Measurements from ENCODE around the gene SH3RF3.

Gene SH3RF3

GRCh38 chr2:109321570-109321969, 192.6 kb downstream of the SH3RF3 start:
- TF ChIP-seq FOXP2 (optimal IDR thresholded peaks at IDR 0.05; ENCODE audit: borderline replicate concordance, extremely low read depth, extremely low read length, insufficient read depth), result no peak

- TF ChIP-seq TAF1 (IDR thresholded peaks at IDR 0.05; ENCODE audit: borderline replicate concordance, insufficient read depth, low read length) (no peak), SIN3A (IDR thresholded peaks at IDR 0.05; ENCODE audit: borderline replicate concordance, insufficient read depth, low read length) (no peak)
Measured at GRCh38 chr2:109322111-109322510, 193.1 kb downstream of the SH3RF3 start.

GRCh38 chr2:109322641-109323040, 193.6 kb downstream of the SH3RF3 start:
- no peak for TF ChIP-seq REST (IDR thresholded peaks at IDR 0.05; ENCODE audit: insufficient read depth in 1 of 2, low read depth in 2 of 2, low read length in 2 of 2)
- TF ChIP-seq FOXP2 (optimal IDR thresholded peaks at IDR 0.05; ENCODE audit: borderline replicate concordance, extremely low read depth, extremely low read length, insufficient read depth), result no peak
- no peak for TF ChIP-seq SIN3A (IDR thresholded peaks at IDR 0.05; ENCODE audit: borderline replicate concordance, insufficient read depth, low read length)
- no peak for TF ChIP-seq POLR2AphosphoS5 (IDR thresholded peaks at IDR 0.05; ENCODE audit: low read depth, low read length)
- no peak for TF ChIP-seq TAF1 (IDR thresholded peaks at IDR 0.05; ENCODE audit: borderline replicate concordance, insufficient read depth, low read length)

- TF ChIP-seq REST (IDR thresholded peaks at IDR 0.05; ENCODE audit: insufficient read depth in 1 of 2, low read depth in 2 of 2, low read length in 2 of 2), result no peak
- no peak for TF ChIP-seq POLR2AphosphoS5 (IDR thresholded peaks at IDR 0.05; ENCODE audit: low read depth, low read length)
- TF ChIP-seq SIN3A (IDR thresholded peaks at IDR 0.05; ENCODE audit: borderline replicate concordance, insufficient read depth, low read length), result no peak
- no peak for TF ChIP-seq TAF1 (IDR thresholded peaks at IDR 0.05; ENCODE audit: borderline replicate concordance, insufficient read depth, low read length)
- TF ChIP-seq FOXP2 (optimal IDR thresholded peaks at IDR 0.05; ENCODE audit: borderline replicate concordance, extremely low read depth, extremely low read length, insufficient read depth), result no peak
Measured at GRCh38 chr2:109324861-109325260, 195.9 kb downstream of the SH3RF3 start.

- TF ChIP-seq FOXP2 (optimal IDR thresholded peaks at IDR 0.05; ENCODE audit: borderline replicate concordance, extremely low read depth, extremely low read length, insufficient read depth) (no peak), POLR2AphosphoS5 (IDR thresholded peaks at IDR 0.05; ENCODE audit: low read depth, low read length) (no peak), REST (IDR thresholded peaks at IDR 0.05; ENCODE audit: insufficient read depth in 1 of 2, low read depth in 2 of 2, low read length in 2 of 2) (no peak), TAF1 (IDR thresholded peaks at IDR 0.05; ENCODE audit: borderline replicate concordance, insufficient read depth, low read length) (no peak), SIN3A (IDR thresholded peaks at IDR 0.05; ENCODE audit: borderline replicate concordance, insufficient read depth, low read length) (no peak)
Measured at GRCh38 chr2:109325570-109325969, 196.6 kb downstream of the SH3RF3 start.

- TF ChIP-seq FOXP2 (optimal IDR thresholded peaks at IDR 0.05; ENCODE audit: borderline replicate concordance, extremely low read depth, extremely low read length, insufficient read depth), result no peak
- no peak for TF ChIP-seq REST (IDR thresholded peaks at IDR 0.05; ENCODE audit: insufficient read depth in 1 of 2, low read depth in 2 of 2, low read length in 2 of 2)
- no peak for TF ChIP-seq SIN3A (IDR thresholded peaks at IDR 0.05; ENCODE audit: borderline replicate concordance, insufficient read depth, low read length)
- TF ChIP-seq TAF1 (IDR thresholded peaks at IDR 0.05; ENCODE audit: borderline replicate concordance, insufficient read depth, low read length), result no peak
- TF ChIP-seq POLR2AphosphoS5 (IDR thresholded peaks at IDR 0.05; ENCODE audit: low read depth, low read length), result no peak
Measured at GRCh38 chr2:109326306-109326705, 197.3 kb downstream of the SH3RF3 start.
